T-helper 17 cell (primary cell): Measurements from ENCODE around the gene INSL3. TPM values are rescaled to one million over a fixed set of nuclear protein-coding genes. Genes with fewer than 3 reads are reported as not detected.

Experiments used
- ATAC-seq: fragments of 150-1000 bp; cut with Tn5 transposase; 2 replicates; pipeline ENCODE4 v1.10.0; 2021; ENCODE audit warnings: mild to moderate bottlenecking, moderate library complexity
- DNase-seq, 3 donors: peaks; one replicate each; pipeline versions ENCODE4 v3.0.0 to v3.0.0-alpha.2; 2020 to 2021
- H3K9me3 ChIP-seq: one replicate; pipeline ENCODE4 v1.7.0; 2013; ENCODE audit warnings: low read length, mild to moderate bottlenecking; ENCODE audit not compliant: control insufficient read depth, poor library complexity, severe bottlenecking
- H3K27ac Mint-ChIP-seq: one replicate; pipeline ENCODE4 v1.8.0; 2022; ENCODE audit warnings: mild to moderate bottlenecking, moderate library complexity, mixed read lengths
- H3K27me3 Mint-ChIP-seq: one replicate; pipeline ENCODE4 v1.8.0; 2022; ENCODE audit warnings: mixed read lengths
- H3K36me3 Mint-ChIP-seq: one replicate; pipeline ENCODE4 v1.8.0; 2022; ENCODE audit warnings: low read depth, mixed read lengths
- H3K4me1 Mint-ChIP-seq: one replicate; pipeline ENCODE4 v1.8.0; 2022; ENCODE audit warnings: mild to moderate bottlenecking, mixed read lengths
- H3K4me3 Mint-ChIP-seq: one replicate; pipeline ENCODE4 v1.8.0; 2022; ENCODE audit warnings: mild to moderate bottlenecking, moderate library complexity, mixed read lengths
- total RNA-seq, 4 donors: library from RNA in 2 of 4; stranded (reverse) in 2 of 4; gene quantifications; one replicate each; pipeline ENCODE4 v1.2.3 and lab custom pipeline; 2022 to 2026

INSL3 gene
- 1 to 10 TPM; 5.0 to 9.1 TPM for total RNA-seq
- 1.0 to 2.3 reads per million in 2 donors for total RNA-seq (lab: John Stamatoyannopoulos, UW)

GRCh38 chr19:17821190-17821589, at the start of gene INSL3:
Gene INSL3 (minus strand): TSS chr19:17821519. CDS start chr19:17821506, 13 bp downstream.
- H3K27ac Mint-ChIP-seq: no peak within 1 kb of the TSS
- no peaks in the 10 kb centered on the region for H3K9me3 ChIP-seq
- DNase-seq: no peak
- H3K4me3 Mint-ChIP-seq: no peak within 1 kb of the TSS
- no peak for ATAC-seq
- H3K27me3 Mint-ChIP-seq: no peaks in the 10 kb centered on the region
- no peaks in the 10 kb centered on the region for H3K36me3 Mint-ChIP-seq
- peaks cover 8% of the 10 kb centered on the region for H3K4me1 Mint-ChIP-seq

GRCh38 chr19:17869114-17869608, 47.8 kb upstream of the INSL3 start:
- ATAC-seq (no peak), DNase-seq (no peak)
- H3K27me3 Mint-ChIP-seq: no peaks in the 10 kb centered on the region
- H3K36me3 Mint-ChIP-seq: no peaks in the 10 kb centered on the region
- H3K27ac Mint-ChIP-seq: peak overlapping the region; percentile 61
- H3K4me3 Mint-ChIP-seq: no peak overlapping the region
- no peaks in the 10 kb centered on the region for H3K9me3 ChIP-seq
- H3K4me1 Mint-ChIP-seq: peaks cover 7% of the 10 kb centered on the region

GRCh38 chr19:17868669-17869068, 47.4 kb upstream of the INSL3 start:
- peak overlapping the region; percentile 61 for H3K27ac Mint-ChIP-seq
- ATAC-seq: no peak

GRCh38 chr19:17866964-17867486, 45.7 kb upstream of the INSL3 start:
- ATAC-seq: no peak
- no peaks in the 10 kb centered on the region for H3K36me3 Mint-ChIP-seq
- no peak overlapping the region for H3K4me3 Mint-ChIP-seq
- H3K27ac Mint-ChIP-seq: no peak overlapping the region
- peaks cover 7% of the 10 kb centered on the region for H3K4me1 Mint-ChIP-seq
- DNase-seq: no peak
- H3K27me3 Mint-ChIP-seq: no peaks in the 10 kb centered on the region
- H3K9me3 ChIP-seq: no peaks in the 10 kb centered on the region

More at GRCh38 chr19:17868669-17869068, 47.4 kb upstream of the INSL3 start:
- no peak for DNase-seq
- Mint-ChIP-seq H3K36me3 (no peaks in the 10 kb centered on the region), H3K4me3 (no peak overlapping the region), H3K4me1 (peaks cover 8% of the 10 kb centered on the region), H3K27me3 (no peaks in the 10 kb centered on the region)
- H3K9me3 ChIP-seq: no peaks in the 10 kb centered on the region

- no peaks in the 10 kb centered on the region for H3K27me3 Mint-ChIP-seq
- no peak for ATAC-seq
- peaks cover 5% of the 10 kb centered on the region for H3K4me1 Mint-ChIP-seq
- H3K4me3 Mint-ChIP-seq: no peak overlapping the region
- no peaks in the 10 kb centered on the region for H3K9me3 ChIP-seq
- peak overlapping the region; percentile 69 for H3K27ac Mint-ChIP-seq
- H3K36me3 Mint-ChIP-seq: no peaks in the 10 kb centered on the region
- DNase-seq: no peak
These were observed 45.1 kb upstream of the INSL3 start for GRCh38 chr19:17866312-17866963.

- peak overlapping the region; percentile 69 for H3K27ac Mint-ChIP-seq
- ATAC-seq (peak; percentile 24), DNase-seq (no peak)
- no peaks in the 10 kb centered on the region for H3K36me3 Mint-ChIP-seq
- no peaks in the 10 kb centered on the region for H3K9me3 ChIP-seq
- H3K4me1 Mint-ChIP-seq: peaks cover 11% of the 10 kb centered on the region
- H3K4me3 Mint-ChIP-seq: peak overlapping the region; percentile 33
- H3K27me3 Mint-ChIP-seq: no peaks in the 10 kb centered on the region
These were observed 44.3 kb upstream of the INSL3 start for GRCh38 chr19:17865364-17866311.

GRCh38 chr19:17863520-17864182, 42.3 kb upstream of the INSL3 start:
- Mint-ChIP-seq H3K27ac (peak overlapping the region; percentile 93), H3K4me1 (peaks cover 25% of the 10 kb centered on the region), H3K4me3 (peak overlapping the region; percentile 15), H3K36me3 (peaks cover 2% of the 10 kb centered on the region), H3K27me3 (no peaks in the 10 kb centered on the region)
- ATAC-seq (no peak), DNase-seq (no peak)
- no peaks in the 10 kb centered on the region for H3K9me3 ChIP-seq

- H3K4me3 Mint-ChIP-seq: peak overlapping the region; percentile 47
- no peaks in the 10 kb centered on the region for H3K9me3 ChIP-seq
- peak overlapping the region; percentile 93 for H3K27ac Mint-ChIP-seq
- no peaks in the 10 kb centered on the region for H3K27me3 Mint-ChIP-seq
- H3K4me1 Mint-ChIP-seq: peaks cover 25% of the 10 kb centered on the region
- peaks cover 2% of the 10 kb centered on the region for H3K36me3 Mint-ChIP-seq
- no peak for ATAC-seq
- DNase-seq: no peak
These were observed 41.6 kb upstream of the INSL3 start for GRCh38 chr19:17862711-17863519.

- no peaks in the 10 kb centered on the region for H3K9me3 ChIP-seq
- ATAC-seq (no peak), DNase-seq (no peak)
- Mint-ChIP-seq H3K4me3 (peak overlapping the region; percentile 97), H3K27ac (peak overlapping the region; percentile 93), H3K4me1 (peaks cover 25% of the 10 kb centered on the region), H3K36me3 (peaks cover 2% of the 10 kb centered on the region), H3K27me3 (no peaks in the 10 kb centered on the region)
These were observed 40.5 kb upstream of the INSL3 start for GRCh38 chr19:17861542-17862402.

- Mint-ChIP-seq H3K36me3 (peaks cover 2% of the 10 kb centered on the region), H3K4me1 (peaks cover 23% of the 10 kb centered on the region), H3K4me3 (peak overlapping the region; percentile 97), H3K27me3 (no peaks in the 10 kb centered on the region), H3K27ac (peak overlapping the region; percentile 93)
- ATAC-seq: no peak
- no peak for DNase-seq
- no peaks in the 10 kb centered on the region for H3K9me3 ChIP-seq
These were observed 39.7 kb upstream of the INSL3 start for GRCh38 chr19:17860993-17861360.

- H3K9me3 ChIP-seq: no peaks in the 10 kb centered on the region
- Mint-ChIP-seq H3K4me3 (peak overlapping the region; percentile 97), H3K36me3 (peaks cover 2% of the 10 kb centered on the region), H3K27ac (peak overlapping the region; percentile 93), H3K4me1 (peaks cover 26% of the 10 kb centered on the region), H3K27me3 (no peaks in the 10 kb centered on the region)
- DNase-seq: no peak
- no peak for ATAC-seq
These were observed 39.1 kb upstream of the INSL3 start for GRCh38 chr19:17860331-17860992.
